MM.1S (cell line): ENCODE data around the gene CACNA2D1.

Experiments used
- DNase-seq: peaks from one replicate; pipeline ENCODE4 v3.0.0-alpha.2; 2015
- H2AFZ ChIP-seq: fragments of 300-600 bp; sonication (generic); 2 replicates; pipeline ENCODE4 v1.6.0; 2016; ENCODE audit warnings: antibody characterized with exemption, low read length
- H3F3A ChIP-seq: fragments of 300-600 bp; sonication (generic); 2 replicates; pipeline ENCODE4 v1.6.1; 2016; ENCODE audit warnings: mild to moderate bottlenecking, antibody characterized with exemption, low read length, moderate library complexity, mixed read lengths; ENCODE audit not compliant: insufficient read depth
- H3K27ac ChIP-seq: fragments of 300-600 bp; sonication (generic); 2 replicates; pipeline ENCODE4 v1.5.1; 2016; ENCODE audit warnings: mild to moderate bottlenecking, low read length
- H3K27me3 ChIP-seq: fragments of 300-600 bp; sonication (generic); replicated peaks from 2 replicates; pipeline ENCODE4 v1.6.0; 2016; ENCODE audit warnings: low read length; ENCODE audit not compliant: insufficient read depth
- H3K36me3 ChIP-seq: fragments of 300-600 bp; sonication (generic); replicated peaks from 2 replicates; pipeline ENCODE4 v1.6.1; 2016; ENCODE audit warnings: mild to moderate bottlenecking, low read length, mixed read lengths; ENCODE audit not compliant: insufficient read depth
- H3K4me1 ChIP-seq: fragments of 300-600 bp; sonication (generic); 2 replicates; pipeline ENCODE4 v1.6.1; 2016; ENCODE audit warnings: low read length, mixed read lengths
- H3K4me2 ChIP-seq: fragments of 300-600 bp; sonication (generic); 2 replicates; pipeline ENCODE4 v1.6.0; 2016; ENCODE audit warnings: low read depth, low read length
- H3K4me3 ChIP-seq: fragments of 300-600 bp; sonication (generic); 2 replicates; pipeline ENCODE4 v1.5.1; 2016; ENCODE audit warnings: low read length, mixed read lengths
- H3K79me2 ChIP-seq: fragments of 300-600 bp; sonication (generic); 2 replicates; pipeline ENCODE4 v1.6.1; 2016; ENCODE audit warnings: mixed run types, low read length, mixed read lengths
- H3K9ac ChIP-seq: fragments of 300-600 bp; sonication (generic); 2 replicates; pipeline ENCODE4 v1.6.1; 2016; ENCODE audit warnings: low read length, mixed read lengths
- H3K9me2 ChIP-seq: fragments of 300-600 bp; sonication (generic); replicated peaks from 2 replicates; pipeline ENCODE4 v1.6.1; 2016; ENCODE audit warnings: mild to moderate bottlenecking, low read length, mixed read lengths; ENCODE audit not compliant: insufficient read depth
- H3K9me3 ChIP-seq: fragments of 300-600 bp; sonication (generic); replicated peaks from 2 replicates; pipeline ENCODE4 v1.6.1; 2016; ENCODE audit warnings: mild to moderate bottlenecking, low read length, mixed read lengths; ENCODE audit not compliant: insufficient read depth
- H4K20me1 ChIP-seq: fragments of 300-600 bp; sonication (generic); 2 replicates; pipeline ENCODE4 v1.6.1; 2016; ENCODE audit warnings: mild to moderate bottlenecking, low read length, moderate library complexity, mixed read lengths; ENCODE audit not compliant: insufficient read depth
- CTCF ChIP-seq: fragments of 300-600 bp; sonication (generic); IDR thresholded peaks from 2 replicates; pipeline ENCODE4 v1.5.1; 2016; ENCODE audit warnings: antibody characterized with exemption, low read length, mixed read lengths
- EZH2 ChIP-seq: fragments of 300-600 bp; sonication (generic); optimal IDR thresholded peaks from 2 replicates; pipeline ENCODE3; 2017; ENCODE audit warnings: low read depth, mild to moderate bottlenecking, antibody characterized with exemption, low read length, mixed read lengths
- EZH2phosphoT487 ChIP-seq: fragments of 300-600 bp; sonication (generic); IDR thresholded peaks from 2 replicates; pipeline ENCODE4 v1.6.1; 2018; ENCODE audit warnings: antibody characterized with exemption, low read length

CACNA2D1 gene

GRCh38 chr7:82221152-82221674, 222.4 kb downstream of the CACNA2D1 start:
- TF ChIP-seq EZH2 (no peak), CTCF (no peak), EZH2phosphoT487 (no peak)
- Histone ChIP-seq H4K20me1 (no peaks in the 10 kb centered on the region), H3K9ac (no peak overlapping the region), H2AFZ (no peak overlapping the region), H3K4me1 (no peaks in the 10 kb centered on the region), H3K9me2 (no peaks in the 10 kb centered on the region), H3K27me3 (no peaks in the 10 kb centered on the region), H3K79me2 (no peaks in the 10 kb centered on the region), H3K9me3 (no peaks in the 10 kb centered on the region), H3K36me3 (no peaks in the 10 kb centered on the region), H3K27ac (no peak overlapping the region), H3K4me3 (no peak overlapping the region), H3F3A (no peaks in the 10 kb centered on the region), H3K4me2 (no peak overlapping the region)
- no peak for DNase-seq

- Histone ChIP-seq H3K36me3 (no peaks in the 10 kb centered on the region), H4K20me1 (no peaks in the 10 kb centered on the region), H3F3A (no peaks in the 10 kb centered on the region), H3K4me1 (no peaks in the 10 kb centered on the region), H3K4me3 (no peak overlapping the region), H2AFZ (no peak overlapping the region), H3K79me2 (no peaks in the 10 kb centered on the region), H3K9me2 (no peaks in the 10 kb centered on the region), H3K4me2 (no peak overlapping the region), H3K27ac (no peak overlapping the region), H3K9ac (no peak overlapping the region), H3K27me3 (no peaks in the 10 kb centered on the region), H3K9me3 (no peaks in the 10 kb centered on the region)
- TF ChIP-seq EZH2phosphoT487 (no peak), CTCF (no peak), EZH2 (no peak)
- DNase-seq, result no peak
Observed at GRCh38 chr7:82212466-82212865, 231.1 kb downstream of the CACNA2D1 start.

GRCh38 chr7:82211333-82211732, 232.2 kb downstream of the CACNA2D1 start:
- no peaks in the 10 kb centered on the region for H3K36me3 ChIP-seq
- no peak overlapping the region for H3K4me2 ChIP-seq
- no peak overlapping the region for H3K27ac ChIP-seq
- no peaks in the 10 kb centered on the region for H3K79me2 ChIP-seq
- H3F3A ChIP-seq, result no peaks in the 10 kb centered on the region
- H3K27me3 ChIP-seq, result no peaks in the 10 kb centered on the region
- no peak overlapping the region for H3K4me3 ChIP-seq
- H3K9me2 ChIP-seq, result no peaks in the 10 kb centered on the region
- no peak for DNase-seq
- no peaks in the 10 kb centered on the region for H4K20me1 ChIP-seq
- TF ChIP-seq EZH2 (no peak), EZH2phosphoT487 (no peak), CTCF (no peak)
- H2AFZ ChIP-seq, result no peak overlapping the region
- H3K9me3 ChIP-seq, result no peaks in the 10 kb centered on the region
- no peak overlapping the region for H3K9ac ChIP-seq
- no peaks in the 10 kb centered on the region for H3K4me1 ChIP-seq
